NCI-H1105 (cell line): Measurements from ENCODE around the gene ABCC5.
"Not testable (repeated sequence)": the region's sequence is repeated elsewhere in the genome, so short reads cannot be mapped to it uniquely, and the experiment has no call there.

Source experiments
- DNase-seq: peaks from one replicate; lab custom pipeline; 2025; lab: John Stamatoyannopoulos, UW

Gene ABCC5

GRCh38 chr3:184017672-184018423 lies at the start of gene ABCC5:
ABCC5 (minus strand) TSS chr3:184017884; CDS start chr3:184014392, 3,492 bp downstream.
- peak; percentile 97 for DNase-seq

GRCh38 chr3:184066211-184066610 lies 48.5 kb upstream of the ABCC5 start:
- no peak for DNase-seq

GRCh38 chr3:184062637-184063036 lies 45.0 kb upstream of the ABCC5 start:
- DNase-seq, result no peak

- DNase-seq, result no peak
Observed at GRCh38 chr3:184059424-184059823, 41.7 kb upstream of the ABCC5 start.

GRCh38 chr3:184058029-184058428 lies 40.3 kb upstream of the ABCC5 start:
- DNase-seq, result no peak

- DNase-seq, result no peak
Observed at GRCh38 chr3:184052767-184053166, 35.1 kb upstream of the ABCC5 start, which contains the start of gene HTR3C. HTR3C (plus strand) TSS chr3:184053047; CDS start chr3:184053081, 34 bp downstream.

- DNase-seq, result peak; percentile 13
Observed at GRCh38 chr3:184050217-184050847, 32.6 kb upstream of the ABCC5 start.

GRCh38 chr3:184045995-184046394 lies 28.3 kb upstream of the ABCC5 start:
- DNase-seq, result no peak

- DNase-seq, result peak; percentile 81
Observed at GRCh38 chr3:184042617-184043016, 24.9 kb upstream of the ABCC5 start.

- DNase-seq, result no peak
Observed at GRCh38 chr3:184040010-184040409, 22.3 kb upstream of the ABCC5 start.

- no peak for DNase-seq
Observed at GRCh38 chr3:184039414-184039813, 21.7 kb upstream of the ABCC5 start.

GRCh38 chr3:184038307-184038706 lies 20.6 kb upstream of the ABCC5 start:
- DNase-seq, result not testable (repeated sequence)

- no peak for DNase-seq
Observed at GRCh38 chr3:184037816-184038215, 20.1 kb upstream of the ABCC5 start.

- DNase-seq, result no peak
Observed at GRCh38 chr3:184031187-184031792, 13.6 kb upstream of the ABCC5 start, which contains the start of gene HTR3D. HTR3D (plus strand) TSS chr3:184031742; CDS start chr3:184031742, 0 bp downstream.

- no peak for DNase-seq
Observed at GRCh38 chr3:184030536-184030935, 12.9 kb upstream of the ABCC5 start.

- no peak for DNase-seq
Observed at GRCh38 chr3:184029443-184029842, 11.8 kb upstream of the ABCC5 start.

- DNase-seq, result not testable (repeated sequence)
Observed at GRCh38 chr3:184028275-184028890, 10.7 kb upstream of the ABCC5 start.

GRCh38 chr3:184025256-184025655 lies 7.6 kb upstream of the ABCC5 start:
- DNase-seq, result not testable (repeated sequence)

GRCh38 chr3:184022323-184022722 lies 4.6 kb upstream of the ABCC5 start:
- DNase-seq, result no peak

GRCh38 chr3:184018424-184018973 lies 815 bp upstream of the ABCC5 start:
- no peak for DNase-seq

GRCh38 chr3:184016811-184017671 lies 643 bp downstream of the ABCC5 start:
- peak; percentile 64 for DNase-seq
